GM03348 (cell line): ENCODE measurements around the gene COL1A2.
A peak's percentile ranks its signal among the peaks of the same experiment; 100 is the strongest.

Source experiments
- DNase-seq: peaks from one replicate; pipeline ENCODE4 v3.0.0; 2012; ENCODE audit warnings: low spot score

Gene COL1A2

GRCh38 chr7:94384315-94384714 lies 10.4 kb upstream of the COL1A2 start:
- no peak for DNase-seq

GRCh38 chr7:94386416-94386815 lies 8.3 kb upstream of the COL1A2 start:
- no peak for DNase-seq

- no peak for DNase-seq
Observed at GRCh38 chr7:94388540-94388939, 6.2 kb upstream of the COL1A2 start.

GRCh38 chr7:94389381-94389780 lies 5.3 kb upstream of the COL1A2 start:
- no peak for DNase-seq

GRCh38 chr7:94391726-94392392 lies 2.8 kb upstream of the COL1A2 start:
- peak; percentile 70 for DNase-seq

GRCh38 chr7:94392393-94392786 lies 2.3 kb upstream of the COL1A2 start:
- no peak for DNase-seq

GRCh38 chr7:94393246-94394108 lies 1.2 kb upstream of the COL1A2 start:
- DNase-seq = no peak

GRCh38 chr7:94394109-94394436 lies 622 bp upstream of the COL1A2 start:
- peak; percentile 76 for DNase-seq

- DNase-seq = no peak
Observed at GRCh38 chr7:94395141-94396036, 694 bp downstream of the COL1A2 start.

- DNase-seq = no peak
Observed at GRCh38 chr7:94396037-94396431, 1.3 kb downstream of the COL1A2 start.

GRCh38 chr7:94396596-94396995 lies 1.9 kb downstream of the COL1A2 start:
- DNase-seq = no peak

GRCh38 chr7:94397722-94398121 lies 3.0 kb downstream of the COL1A2 start:
- DNase-seq = no peak

- no peak for DNase-seq
Observed at GRCh38 chr7:94398841-94399240, 4.1 kb downstream of the COL1A2 start.

GRCh38 chr7:94400022-94400421 lies 5.3 kb downstream of the COL1A2 start:
- no peak for DNase-seq

GRCh38 chr7:94400643-94401427 lies 6.1 kb downstream of the COL1A2 start:
- no peak for DNase-seq

GRCh38 chr7:94401428-94401814 lies 6.7 kb downstream of the COL1A2 start:
- no peak for DNase-seq

GRCh38 chr7:94403546-94403945 lies 8.9 kb downstream of the COL1A2 start:
- no peak for DNase-seq

- DNase-seq = no peak
Observed at GRCh38 chr7:94405506-94405905, 10.8 kb downstream of the COL1A2 start.

- DNase-seq = no peak
Observed at GRCh38 chr7:94406696-94407095, 12.0 kb downstream of the COL1A2 start.

GRCh38 chr7:94409200-94409948 lies 14.7 kb downstream of the COL1A2 start:
- no peak for DNase-seq
